Activated CD4-positive, alpha-beta T cell treated with anti-CD3 and anti-CD28 coated beads, Interleukin-2, Interleukin-4, amounts not matched to agents 100 ng/mL and 50 ng/mL, durations not matched to agents 16 hours and 8 hours (primary cell): Measurements from ENCODE around the gene OR5D16.
"Not testable (repeated sequence)": the region's sequence is repeated elsewhere in the genome, so short reads cannot be mapped to it uniquely, and the experiment has no call there.

ENCODE experiments used
- DNase-seq: peaks from one replicate; pipeline ENCODE4 v3.0.0-alpha.2; 2020; ENCODE audit warnings: low spot score

The OR5D16 gene

DNA sequence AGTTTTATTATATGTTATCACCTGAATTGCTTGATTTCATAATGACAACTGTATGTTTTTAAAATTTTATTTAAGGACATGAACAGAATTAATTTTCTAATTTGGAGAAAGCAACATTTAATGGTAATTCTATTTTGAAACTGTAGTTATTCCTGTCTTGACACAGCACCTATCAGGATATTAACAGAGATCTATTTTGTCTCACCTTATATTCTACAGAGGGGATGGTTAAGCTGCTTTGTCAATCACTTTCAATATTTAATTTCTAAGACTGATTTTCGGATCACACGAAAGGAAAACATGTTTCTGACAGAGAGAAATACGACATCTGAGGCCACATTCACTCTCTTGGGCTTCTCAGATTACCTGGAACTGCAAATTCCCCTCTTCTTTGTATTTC lies at the start of gene OR5D16:
Gene OR5D16, plus strand, starts transcription at position 301 of the 400 bp plus-strand sequence. Its CDS starts 0 bp downstream, at position 301.
- DNase-seq: no peak

DNA sequence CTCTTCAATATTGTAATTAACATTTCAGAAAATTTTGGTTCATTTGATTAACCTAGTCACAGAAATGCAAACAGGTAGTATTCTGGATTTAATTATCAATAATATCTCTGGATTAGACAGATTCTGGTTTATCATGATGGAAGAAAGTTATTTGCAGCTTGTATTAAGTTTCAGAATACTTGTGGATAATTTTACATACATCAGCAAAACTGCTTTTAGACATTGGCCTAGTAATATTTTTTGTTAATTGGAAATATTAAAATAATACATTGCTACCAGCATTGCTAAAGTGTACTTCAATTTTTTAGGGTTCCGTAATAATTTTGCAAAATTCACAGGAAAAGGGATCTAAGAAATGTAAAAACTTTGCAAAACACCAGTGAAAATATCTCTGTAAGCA lies 46.9 kb upstream of the OR5D16 start:
- DNase-seq: no peak

DNA sequence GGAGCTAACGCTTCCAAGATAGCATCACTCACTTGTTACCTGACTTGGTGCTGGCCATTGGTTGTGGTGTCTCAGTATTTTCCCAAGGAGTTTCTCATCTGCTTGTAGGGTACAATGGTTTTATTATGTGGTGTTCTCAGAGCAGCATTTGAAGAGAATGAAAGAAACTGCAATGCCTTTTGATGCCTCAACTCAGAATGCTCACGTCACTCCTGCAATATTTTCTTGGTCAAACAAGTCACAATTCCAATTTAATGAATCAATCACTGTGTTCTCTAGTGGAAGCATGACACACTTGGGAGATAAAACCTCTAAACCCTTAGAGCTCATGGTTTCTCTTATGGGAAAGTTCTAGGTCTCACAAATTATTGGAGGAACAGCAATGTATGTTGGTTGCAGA lies 45.2 kb upstream of the OR5D16 start:
- no peak for DNase-seq

DNA sequence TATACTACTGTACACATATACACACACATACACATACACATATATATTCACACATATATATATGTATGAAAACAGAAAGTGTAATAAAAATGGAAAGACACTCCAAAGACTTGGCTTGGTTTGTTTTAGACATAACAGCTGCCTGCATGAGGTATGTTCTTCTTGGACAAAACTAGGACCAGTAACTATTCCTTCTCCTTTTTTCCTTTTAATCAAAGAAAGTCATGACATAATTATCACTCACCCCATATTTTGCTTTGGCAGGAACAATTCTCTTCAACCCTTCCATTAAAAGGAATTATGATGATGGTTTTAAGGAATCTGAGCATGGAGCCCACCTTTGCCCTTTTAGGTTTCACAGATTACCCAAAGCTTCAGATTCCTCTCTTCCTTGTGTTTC lies 43.3 kb upstream of the OR5D16 start, which contains the start of gene OR5D14:
Gene OR5D14, plus strand, starts transcription at position 301 of the 400 bp plus-strand sequence. Its CDS starts 0 bp downstream, at position 301.
- no peak for DNase-seq

DNA sequence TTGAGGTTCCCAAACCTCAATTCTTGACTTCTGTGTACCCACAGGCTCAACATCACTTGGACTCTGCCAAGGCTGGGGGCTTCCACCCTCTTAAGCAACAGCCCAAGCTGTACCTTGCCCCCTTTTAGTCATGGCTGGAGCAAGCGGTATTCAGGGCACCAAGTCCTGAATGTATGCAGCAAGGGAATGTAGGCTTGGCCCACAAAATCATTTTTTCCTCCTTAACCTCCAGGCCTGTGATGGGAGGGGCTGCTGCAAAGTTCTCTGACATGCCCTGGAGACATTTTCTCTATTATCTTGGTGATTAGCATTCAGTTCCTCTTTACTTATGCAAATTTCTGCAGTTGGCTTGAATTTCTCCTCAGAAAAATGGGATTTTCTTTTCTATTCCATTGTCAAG lies 32.3 kb upstream of the OR5D16 start:
- DNase-seq: no peak

DNA sequence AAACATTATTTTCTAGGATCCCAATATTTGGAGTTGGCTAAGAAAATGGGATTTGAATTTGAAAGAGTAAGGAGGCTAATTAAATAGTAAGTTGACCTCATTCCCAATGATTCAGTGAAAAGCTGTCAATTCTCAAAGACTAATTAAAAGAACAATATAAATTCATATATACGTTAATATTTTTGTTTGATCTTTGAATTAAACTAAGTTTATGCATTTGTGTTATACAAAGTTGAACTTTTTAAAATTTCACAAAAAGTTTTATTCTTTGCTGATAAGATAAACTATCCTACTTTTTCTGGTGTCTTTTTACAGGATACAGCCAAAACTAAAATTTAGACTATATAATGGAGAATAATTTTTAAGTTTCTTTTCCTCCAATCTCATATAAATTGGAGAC lies 27.5 kb upstream of the OR5D16 start, which contains the start of gene OR5L1:
Gene OR5L1, plus strand, starts transcription at position 301 of the 400 bp plus-strand sequence. CDS start 100 bp downstream, outside the sequence.
- DNase-seq: no peak

DNA sequence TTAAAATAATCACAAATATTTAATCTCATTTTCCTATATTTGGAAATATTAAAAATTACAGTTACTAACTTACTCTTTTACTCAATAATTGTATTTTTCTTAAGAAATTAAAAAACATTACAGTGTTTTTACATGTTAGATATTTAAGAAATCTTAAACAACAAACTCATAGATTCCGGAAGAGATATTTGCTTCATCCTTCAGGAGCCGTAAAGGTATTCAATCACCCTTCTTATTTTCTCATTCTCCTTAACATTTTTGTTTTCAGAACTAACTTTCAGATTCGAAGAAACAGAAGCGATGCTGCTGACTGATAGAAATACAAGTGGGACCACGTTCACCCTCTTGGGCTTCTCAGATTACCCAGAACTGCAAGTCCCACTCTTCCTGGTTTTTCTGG lies 19.2 kb upstream of the OR5D16 start, which contains the start of gene OR5D18:
Gene OR5D18, plus strand, starts transcription at position 301 of the 400 bp plus-strand sequence. Its CDS starts 0 bp downstream, at position 301.
- DNase-seq: no peak

DNA sequence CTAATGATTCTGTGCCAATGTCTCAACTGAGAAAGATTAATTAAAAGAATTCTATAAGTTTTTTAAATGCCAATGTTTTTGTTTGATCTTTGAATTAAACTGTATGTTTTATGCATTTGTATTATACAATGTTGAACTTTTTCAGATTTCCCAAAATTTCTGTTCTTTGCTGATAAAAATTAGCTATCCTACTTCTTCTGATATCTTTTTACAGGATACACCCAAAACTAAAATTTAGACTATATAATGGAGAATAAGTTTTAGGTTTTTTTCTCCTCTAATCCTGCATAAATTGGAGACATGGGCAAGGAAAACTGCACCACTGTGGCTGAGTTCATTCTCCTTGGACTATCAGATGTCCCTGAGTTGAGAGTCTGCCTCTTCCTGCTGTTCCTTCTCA lies 11.6 kb upstream of the OR5D16 start, which contains the start of gene OR5L2:
Gene OR5L2, plus strand, starts transcription at position 301 of the 400 bp plus-strand sequence. Its CDS starts 0 bp downstream, at position 301.
- no peak for DNase-seq

DNA sequence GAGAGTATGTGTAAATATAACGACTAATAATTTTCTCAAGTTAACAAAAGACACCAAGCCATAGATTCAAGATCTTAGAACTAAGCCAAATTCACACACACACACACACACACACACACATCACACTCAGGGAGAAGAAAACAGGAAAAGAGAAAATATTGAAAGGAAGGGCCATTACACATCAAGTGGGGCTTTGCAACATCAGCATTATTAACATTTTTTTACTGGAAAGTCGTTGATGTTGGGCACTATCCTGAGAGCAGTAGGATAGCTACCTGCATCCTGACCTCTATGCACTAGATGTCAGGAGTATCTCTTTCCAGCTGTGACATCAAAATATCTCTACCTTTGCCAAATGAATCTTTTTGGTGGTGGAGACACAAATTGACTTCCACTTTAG lies 8.9 kb downstream of the OR5D16 start:
- no peak for DNase-seq

DNA sequence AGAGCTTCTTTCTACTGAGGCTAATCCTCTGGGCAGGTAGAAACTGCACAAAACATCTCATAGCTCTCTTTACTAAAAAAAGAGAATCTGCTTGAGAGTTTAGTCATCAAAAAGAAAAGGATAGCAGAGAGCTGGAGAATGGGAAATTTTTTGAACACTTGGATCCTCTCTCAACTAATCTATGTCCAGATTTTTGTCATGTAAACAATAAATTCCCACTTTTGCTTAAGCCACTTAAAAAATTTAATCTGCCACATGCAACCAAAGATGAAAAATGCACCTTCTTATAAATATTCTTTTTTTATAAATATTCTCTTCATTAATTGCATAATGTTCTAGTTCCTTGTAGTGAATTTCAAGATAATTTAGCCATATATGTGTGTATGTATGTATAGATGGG lies 10.5 kb downstream of the OR5D16 start:
- no peak for DNase-seq

DNA sequence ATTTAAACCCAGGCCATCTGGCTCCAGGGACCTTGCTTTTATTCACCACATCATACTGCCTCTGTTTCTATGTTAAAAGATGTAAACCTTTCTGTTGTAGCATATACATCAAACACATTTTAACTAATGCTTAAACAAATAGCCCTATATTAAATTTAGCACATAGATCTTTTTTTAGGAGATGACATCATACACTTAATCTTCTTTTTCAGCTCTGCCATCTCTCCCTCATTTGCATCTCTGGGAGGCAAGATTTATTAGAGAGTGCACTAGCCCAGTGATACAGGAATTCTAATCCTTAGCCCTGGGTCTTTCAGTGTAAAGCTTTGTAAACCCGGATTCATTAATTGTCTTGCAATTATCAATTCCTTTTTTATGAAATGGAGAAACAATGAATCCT lies 13.6 kb downstream of the OR5D16 start:
- DNase-seq: no peak

DNA sequence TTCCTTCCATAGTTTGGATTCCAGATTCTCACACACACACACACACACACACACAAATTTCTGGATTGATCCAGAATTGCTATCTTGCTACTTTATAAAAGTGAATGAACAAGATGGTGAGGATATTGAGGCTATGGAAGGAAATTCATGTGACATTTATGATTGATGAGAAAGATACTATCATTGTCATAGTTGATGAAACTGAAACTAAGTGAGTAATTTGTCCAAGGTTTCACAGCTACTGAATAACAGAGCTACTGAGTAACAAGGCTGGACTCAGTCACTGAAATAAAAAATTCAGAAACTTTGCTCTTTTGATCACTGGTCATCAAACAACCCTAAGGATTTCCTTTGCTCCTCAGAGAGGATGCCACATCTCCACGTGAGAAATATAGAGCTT lies 16.2 kb downstream of the OR5D16 start:
- DNase-seq: no peak

DNA sequence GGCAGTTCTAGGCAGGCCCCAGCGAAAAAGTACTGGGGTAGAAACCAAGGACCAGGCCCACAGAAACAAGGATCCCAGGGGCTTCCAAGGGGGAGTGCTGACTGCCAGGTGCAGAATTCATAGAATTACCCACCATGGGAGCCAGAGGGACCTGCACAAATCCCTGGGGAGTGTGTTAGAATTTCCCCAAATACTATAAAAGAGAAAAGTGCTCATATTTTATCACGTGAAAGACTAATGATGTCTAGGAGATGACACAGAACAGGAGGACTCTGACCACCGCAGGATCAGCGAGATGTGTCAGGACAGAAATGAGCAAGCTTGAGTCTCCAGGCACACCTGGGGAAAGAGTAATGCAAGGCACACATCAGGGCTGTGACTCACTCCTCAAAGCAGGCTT lies 28.8 kb downstream of the OR5D16 start:
- not testable (repeated sequence) for DNase-seq

DNA sequence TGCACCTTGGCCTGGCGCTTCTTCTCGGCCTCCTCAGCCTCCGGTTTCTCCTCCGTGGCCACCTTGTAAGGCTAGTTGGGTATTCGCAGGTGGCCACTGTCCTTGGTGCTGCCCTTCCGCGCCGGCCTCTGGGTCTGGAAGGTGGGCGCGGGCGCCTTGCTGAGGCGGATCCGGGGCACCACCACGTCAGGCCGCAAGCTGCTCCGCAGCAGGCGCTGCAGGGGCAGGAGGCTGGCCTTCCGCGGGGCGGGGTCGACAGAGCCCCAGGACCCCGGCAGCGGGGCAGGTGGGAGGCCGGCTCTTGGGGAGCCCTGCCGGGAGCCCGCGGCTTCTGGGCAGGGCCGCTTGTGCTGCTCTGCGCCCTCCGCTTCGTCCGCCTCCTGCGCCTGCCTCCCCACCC lies 34.2 kb downstream of the OR5D16 start:
- DNase-seq: not testable (repeated sequence)

DNA sequence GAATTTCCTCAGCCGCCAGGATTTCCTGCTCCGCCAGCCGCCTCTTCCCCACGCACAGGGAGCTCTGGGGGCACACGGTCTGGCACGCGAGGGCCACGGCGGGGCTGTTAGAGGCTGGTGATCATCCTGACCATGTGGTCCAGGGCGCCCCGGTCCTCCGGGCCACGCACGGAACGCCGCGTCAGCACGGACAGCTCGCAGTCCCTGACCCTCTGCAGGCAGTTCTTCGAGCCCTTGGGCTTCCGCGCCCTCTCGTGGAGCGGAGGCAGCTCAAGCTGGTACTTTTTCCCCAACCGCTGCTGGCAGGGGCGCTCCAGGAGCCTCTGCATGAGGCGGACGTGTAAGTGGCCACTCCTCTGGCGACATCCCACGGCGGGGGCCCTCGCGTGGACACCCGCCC lies 34.6 kb downstream of the OR5D16 start:
- not testable (repeated sequence) for DNase-seq

DNA sequence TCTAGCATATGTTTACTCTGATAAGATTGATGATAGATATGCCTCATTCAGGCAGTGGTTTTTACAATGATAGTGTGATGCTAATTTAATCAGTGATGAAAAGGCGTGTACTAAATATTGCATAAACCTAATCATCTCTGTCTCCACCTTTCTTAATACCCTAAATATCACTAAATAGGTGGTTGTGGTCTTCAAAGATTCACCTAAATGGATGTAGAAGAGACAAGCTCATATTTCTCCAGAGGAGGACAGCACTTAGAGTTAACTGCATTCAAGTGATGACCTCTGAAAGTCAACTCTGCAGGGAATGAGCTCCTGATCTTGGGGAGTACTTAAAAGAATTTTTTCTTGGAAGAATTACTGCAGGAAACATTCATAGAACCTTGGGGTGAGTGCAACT lies 44.4 kb downstream of the OR5D16 start, which contains the start of gene TRIM51:
Gene TRIM51, plus strand, starts transcription at position 301 of the 400 bp plus-strand sequence. CDS start 2,132 bp downstream, outside the sequence.
- not testable (repeated sequence) for DNase-seq

DNA sequence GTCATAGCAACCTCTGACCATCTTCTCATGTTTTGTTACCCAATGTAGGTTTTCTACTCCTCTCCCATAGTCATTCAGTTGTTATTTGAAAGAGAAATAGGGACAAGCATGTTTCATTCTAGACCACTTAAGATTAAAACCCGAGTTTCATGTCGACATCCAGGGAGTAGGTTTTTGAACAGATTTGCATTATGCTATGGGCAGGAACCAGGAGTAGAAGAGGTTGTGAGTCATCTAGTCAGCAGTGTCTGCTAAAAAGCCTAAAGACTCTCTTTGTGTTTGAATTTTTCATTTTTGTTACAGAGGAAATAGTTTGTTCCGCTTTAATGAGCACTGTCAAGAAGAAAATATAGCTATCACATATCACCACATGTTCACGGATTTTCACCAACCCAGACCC lies 46.4 kb downstream of the OR5D16 start:
- DNase-seq: not testable (repeated sequence)

DNA sequence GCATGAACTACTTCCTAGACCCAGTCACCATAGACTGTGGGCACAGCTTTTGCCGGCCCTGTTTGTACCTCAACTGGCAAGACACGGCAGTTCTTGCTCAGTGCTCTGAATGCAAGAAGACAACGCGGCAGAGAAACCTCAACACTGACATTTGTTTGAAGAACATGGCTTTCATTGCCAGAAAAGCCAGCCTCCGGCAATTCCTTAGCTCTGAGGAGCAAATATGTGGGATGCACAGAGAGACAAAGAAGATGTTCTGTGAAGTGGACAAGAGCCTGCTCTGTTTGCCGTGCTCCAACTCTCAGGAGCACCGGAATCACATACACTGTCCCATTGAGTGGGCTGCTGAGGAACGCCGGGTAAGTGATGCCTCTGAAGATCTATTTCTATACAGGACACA lies 46.9 kb downstream of the OR5D16 start:
- not testable (repeated sequence) for DNase-seq
